Panc1 (cell line): Measurements from ENCODE around the gene NECTIN4.

Source experiments
- POLR2AphosphoS5 ChIP-seq: IDR thresholded peaks from 2 replicates; pipeline ENCODE4 v1.6.1; 2012; ENCODE audit warnings: mild to moderate bottlenecking, low read depth, low read length, moderate library complexity
- REST ChIP-seq, 2 experiments: IDR thresholded peaks; 2 replicates each; pipeline ENCODE4 v1.6.1; 2011 to 2012; ENCODE audit warnings: low read depth in 2 of 2, control low read depth in 1 of 2, low read length in 1 of 2, mild to moderate bottlenecking in 1 of 2, moderate library complexity in 1 of 2; ENCODE audit not compliant: insufficient read depth in 1 of 2
- TF ChIP-seq, protein P1 (sequence below): fragments of 450-650 bp; IDR thresholded peaks from 2 replicates; pipeline ENCODE4 v1.5.1; 2017; ENCODE audit warnings: mild to moderate bottlenecking

DNA sequence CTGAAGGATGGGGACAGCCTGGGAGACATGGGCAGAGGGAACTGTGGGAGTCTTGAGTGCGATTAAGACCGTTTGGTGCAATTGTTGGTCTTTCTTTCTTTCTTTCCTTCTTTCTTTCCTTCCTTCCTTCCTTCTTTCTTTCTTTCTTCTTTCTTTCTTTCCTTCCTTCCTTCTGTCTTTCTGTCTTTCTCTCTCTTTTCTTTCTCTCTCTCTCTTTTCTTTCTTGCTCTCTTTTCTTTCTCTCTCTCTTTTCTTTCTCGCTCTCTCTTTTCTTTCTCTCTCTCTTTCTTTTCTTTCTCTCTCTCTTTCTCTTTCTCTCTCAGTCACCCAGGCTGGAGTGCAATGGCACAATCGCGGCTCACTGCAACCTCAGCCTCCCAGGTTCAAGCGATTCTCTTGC is 5.9 kb upstream of the NECTIN4 start:
- TF ChIP-seq, protein P1, sequence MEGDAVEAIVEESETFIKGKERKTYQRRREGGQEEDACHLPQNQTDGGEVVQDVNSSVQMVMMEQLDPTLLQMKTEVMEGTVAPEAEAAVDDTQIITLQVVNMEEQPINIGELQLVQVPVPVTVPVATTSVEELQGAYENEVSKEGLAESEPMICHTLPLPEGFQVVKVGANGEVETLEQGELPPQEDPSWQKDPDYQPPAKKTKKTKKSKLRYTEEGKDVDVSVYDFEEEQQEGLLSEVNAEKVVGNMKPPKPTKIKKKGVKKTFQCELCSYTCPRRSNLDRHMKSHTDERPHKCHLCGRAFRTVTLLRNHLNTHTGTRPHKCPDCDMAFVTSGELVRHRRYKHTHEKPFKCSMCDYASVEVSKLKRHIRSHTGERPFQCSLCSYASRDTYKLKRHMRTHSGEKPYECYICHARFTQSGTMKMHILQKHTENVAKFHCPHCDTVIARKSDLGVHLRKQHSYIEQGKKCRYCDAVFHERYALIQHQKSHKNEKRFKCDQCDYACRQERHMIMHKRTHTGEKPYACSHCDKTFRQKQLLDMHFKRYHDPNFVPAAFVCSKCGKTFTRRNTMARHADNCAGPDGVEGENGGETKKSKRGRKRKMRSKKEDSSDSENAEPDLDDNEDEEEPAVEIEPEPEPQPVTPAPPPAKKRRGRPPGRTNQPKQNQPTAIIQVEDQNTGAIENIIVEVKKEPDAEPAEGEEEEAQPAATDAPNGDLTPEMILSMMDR, result no peak
- TF ChIP-seq POLR2AphosphoS5, result no peak
- no peak for TF ChIP-seq REST (IDR thresholded peaks at IDR 0.05; ENCODE audit: insufficient read depth in 1 of 2, low read depth in 2 of 2, low read length in 1 of 2)
